Measurements from ENCODE around the gene TTLL11.

DNA sequence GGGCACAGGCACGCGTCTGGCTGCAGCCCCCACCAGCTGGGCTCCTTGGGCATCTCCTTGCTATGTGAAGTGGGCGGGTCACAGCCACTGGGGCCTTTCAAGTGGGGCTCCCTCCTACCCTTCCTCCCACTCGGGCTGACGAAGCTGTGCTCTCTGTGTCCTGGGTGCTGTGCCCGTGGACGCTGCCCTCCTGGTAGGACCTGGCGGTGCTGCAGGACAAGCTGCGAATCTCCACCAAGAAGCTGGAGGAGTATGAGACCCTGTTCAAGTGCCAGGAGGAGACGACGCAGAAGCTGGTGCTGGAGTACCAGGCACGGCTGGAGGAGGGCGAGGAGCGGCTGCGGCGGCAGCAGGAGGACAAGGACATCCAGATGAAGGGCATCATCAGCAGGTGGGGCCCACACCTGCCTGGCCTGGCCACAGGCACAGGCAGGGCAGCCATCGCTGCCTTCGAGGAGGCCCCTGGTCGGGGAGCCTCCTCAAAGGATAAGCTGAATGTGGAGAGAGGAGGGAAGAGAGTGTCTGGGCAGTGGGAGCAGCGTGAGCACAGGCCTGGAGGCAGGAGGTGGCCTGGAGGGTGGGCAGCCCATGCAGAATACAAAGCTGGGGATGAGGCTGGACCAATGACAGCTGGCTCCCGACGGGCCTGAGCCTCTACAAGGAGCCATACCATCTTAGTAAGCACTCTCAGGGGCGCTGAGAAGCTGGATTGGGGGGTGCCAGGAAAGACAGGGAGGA is 316.9 kb downstream of the TTLL11 start:
- TF ChIP-seq, protein P1, sequence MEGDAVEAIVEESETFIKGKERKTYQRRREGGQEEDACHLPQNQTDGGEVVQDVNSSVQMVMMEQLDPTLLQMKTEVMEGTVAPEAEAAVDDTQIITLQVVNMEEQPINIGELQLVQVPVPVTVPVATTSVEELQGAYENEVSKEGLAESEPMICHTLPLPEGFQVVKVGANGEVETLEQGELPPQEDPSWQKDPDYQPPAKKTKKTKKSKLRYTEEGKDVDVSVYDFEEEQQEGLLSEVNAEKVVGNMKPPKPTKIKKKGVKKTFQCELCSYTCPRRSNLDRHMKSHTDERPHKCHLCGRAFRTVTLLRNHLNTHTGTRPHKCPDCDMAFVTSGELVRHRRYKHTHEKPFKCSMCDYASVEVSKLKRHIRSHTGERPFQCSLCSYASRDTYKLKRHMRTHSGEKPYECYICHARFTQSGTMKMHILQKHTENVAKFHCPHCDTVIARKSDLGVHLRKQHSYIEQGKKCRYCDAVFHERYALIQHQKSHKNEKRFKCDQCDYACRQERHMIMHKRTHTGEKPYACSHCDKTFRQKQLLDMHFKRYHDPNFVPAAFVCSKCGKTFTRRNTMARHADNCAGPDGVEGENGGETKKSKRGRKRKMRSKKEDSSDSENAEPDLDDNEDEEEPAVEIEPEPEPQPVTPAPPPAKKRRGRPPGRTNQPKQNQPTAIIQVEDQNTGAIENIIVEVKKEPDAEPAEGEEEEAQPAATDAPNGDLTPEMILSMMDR (IDR thresholded peaks at IDR 0.05), result no peak
- no peak for TF ChIP-seq POLR2A (IDR thresholded peaks at IDR 0.05)
